Astrocyte (in vitro differentiated cells and primary cell): ENCODE measurements around the gene APRT. TPM values are rescaled to one million over a fixed set of nuclear protein-coding genes. Genes with fewer than 3 reads are reported as not detected.

Experiments
- DNase-seq: peaks from one replicate; pipeline ENCODE4 v3.0.0-alpha.2; 2010; ENCODE audit warnings: low read depth
- FAIRE-seq: peaks from 2 replicates; lab custom pipeline; 2011; peaks lifted over from hg19 to GRCh38; lab: Jason Lieb, UNC
- H2AFZ ChIP-seq: 2 replicates; pipeline ENCODE4 v1.6.0; 2012; ENCODE audit warnings: low read depth, low read length, inconsistent platforms
- H3K27ac ChIP-seq: 2 replicates; pipeline ENCODE4 v1.5.1; 2011; ENCODE audit warnings: low read depth, low read length, inconsistent platforms
- H3K27me3 ChIP-seq: 2 replicates; pipeline ENCODE4 v1.6.0; 2011; ENCODE audit warnings: low read length, inconsistent platforms; ENCODE audit not compliant: insufficient read depth
- H3K36me3 ChIP-seq: 2 replicates; pipeline ENCODE4 v1.5.1; 2011; ENCODE audit warnings: low read length, inconsistent platforms; ENCODE audit not compliant: insufficient read depth
- H3K4me1 ChIP-seq: 2 replicates; pipeline ENCODE4 v1.5.1; 2011; ENCODE audit warnings: low read length, inconsistent platforms; ENCODE audit not compliant: insufficient read depth
- H3K4me2 ChIP-seq: 2 replicates; pipeline ENCODE4 v1.6.0; 2012; ENCODE audit warnings: low read length, inconsistent platforms
- H3K4me3 ChIP-seq: 2 replicates; pipeline ENCODE4 v1.5.1; 2011; ENCODE audit warnings: low read depth, mild to moderate bottlenecking, low read length, inconsistent platforms; ENCODE audit not compliant: insufficient read depth
- H3K79me2 ChIP-seq: 2 replicates; pipeline ENCODE4 v1.6.0; 2012; ENCODE audit warnings: mild to moderate bottlenecking, low read length, inconsistent platforms; ENCODE audit not compliant: insufficient read depth
- H3K9ac ChIP-seq: 2 replicates; pipeline ENCODE4 v1.6.0; 2012; ENCODE audit warnings: mild to moderate bottlenecking, low read length, inconsistent platforms
- H3K9me3 ChIP-seq: 2 replicates; pipeline ENCODE4 v1.5.1; 2012; ENCODE audit warnings: low read depth, mild to moderate bottlenecking, low read length, inconsistent platforms; ENCODE audit not compliant: insufficient read depth
- H4K20me1 ChIP-seq: 2 replicates; pipeline ENCODE4 v1.6.0; 2012; ENCODE audit warnings: low read length, inconsistent platforms; ENCODE audit not compliant: insufficient read depth
- H3K27ac Mint-ChIP-seq: one replicate; pipeline ENCODE4 v1.8.0; 2021; ENCODE audit warnings: mild to moderate bottlenecking, mixed read lengths; ENCODE audit not compliant: unreplicated experiment
- H3K27me3 Mint-ChIP-seq: one replicate; pipeline ENCODE4 v1.8.0; 2021; ENCODE audit warnings: low read depth, mixed read lengths; ENCODE audit not compliant: unreplicated experiment
- H3K36me3 Mint-ChIP-seq: one replicate; pipeline ENCODE4 v1.8.0; 2021; ENCODE audit warnings: low read depth, mixed read lengths; ENCODE audit not compliant: unreplicated experiment
- H3K4me1 Mint-ChIP-seq: one replicate; pipeline ENCODE4 v1.8.0; 2021; ENCODE audit warnings: low read depth, mixed read lengths; ENCODE audit not compliant: unreplicated experiment
- H3K4me3 Mint-ChIP-seq: one replicate; pipeline ENCODE4 v1.8.0; 2021; ENCODE audit warnings: mild to moderate bottlenecking, moderate library complexity, mixed read lengths; ENCODE audit not compliant: unreplicated experiment
- H3K9me3 Mint-ChIP-seq: one replicate; pipeline ENCODE4 v1.8.0; 2021; ENCODE audit warnings: mild to moderate bottlenecking, mixed read lengths; ENCODE audit not compliant: unreplicated experiment
- CTCF ChIP-seq: IDR thresholded peaks from 2 replicates; pipeline ENCODE4 v1.5.1; 2011; ENCODE audit warnings: low read depth, mild to moderate bottlenecking, inconsistent platforms, low read length, moderate library complexity; ENCODE audit not compliant: insufficient read depth
- EZH2 ChIP-seq: IDR thresholded peaks from 2 replicates; pipeline ENCODE4 v1.6.1; 2012; ENCODE audit warnings: mild to moderate bottlenecking, low read length, inconsistent platforms; ENCODE audit not compliant: insufficient read depth
- total RNA-seq: library from RNA; stranded (reverse); gene quantifications from 2 replicates; pipeline ENCODE4 v1.2.1, GENCODE V29; 2021

The APRT gene
- total RNA-seq, 1 donor from 2014 or later = 132 TPM

- Mint-ChIP-seq H3K9me3 (no peaks in the 10 kb centered on the region), H3K4me3 (no peak overlapping the region), H3K27me3 (no peaks in the 10 kb centered on the region), H3K4me1 (no peaks in the 10 kb centered on the region), H3K36me3 (peaks cover 12% of the 10 kb centered on the region), H3K27ac (no peak overlapping the region)
- Histone ChIP-seq H2AFZ (no peak overlapping the region), H3K9ac (no peak overlapping the region), H3K27me3 (no peaks in the 10 kb centered on the region), H3K79me2 (no peaks in the 10 kb centered on the region), H3K4me1 (no peaks in the 10 kb centered on the region), H3K4me3 (no peak overlapping the region), H3K4me2 (no peak overlapping the region), H3K9me3 (no peaks in the 10 kb centered on the region), H3K27ac (no peak overlapping the region), H3K36me3 (no peaks in the 10 kb centered on the region), H4K20me1 (peaks cover 37% of the 10 kb centered on the region)
- FAIRE-seq (no peak), DNase-seq (no peak)
- TF ChIP-seq EZH2 (no peak), CTCF (no peak)
Measured at GRCh38 chr16:88842806-88843205, 31.1 kb upstream of the APRT start.

- Histone ChIP-seq H3K4me3 (no peak overlapping the region), H3K4me1 (no peaks in the 10 kb centered on the region), H3K9me3 (no peaks in the 10 kb centered on the region), H4K20me1 (peaks cover 32% of the 10 kb centered on the region), H2AFZ (no peak overlapping the region), H3K79me2 (no peaks in the 10 kb centered on the region), H3K36me3 (no peaks in the 10 kb centered on the region), H3K4me2 (no peak overlapping the region), H3K27ac (no peak overlapping the region), H3K9ac (no peak overlapping the region), H3K27me3 (no peaks in the 10 kb centered on the region)
- FAIRE-seq (no peak), DNase-seq (no peak)
- Mint-ChIP-seq H3K9me3 (no peaks in the 10 kb centered on the region), H3K4me3 (no peak overlapping the region), H3K4me1 (no peaks in the 10 kb centered on the region), H3K27me3 (no peaks in the 10 kb centered on the region), H3K27ac (no peak overlapping the region), H3K36me3 (peaks cover 12% of the 10 kb centered on the region)
- TF ChIP-seq EZH2 (no peak), CTCF (no peak)
Measured at GRCh38 chr16:88842308-88842756, 30.6 kb upstream of the APRT start.

- H3K36me3 Mint-ChIP-seq = peaks cover 14% of the 10 kb centered on the region
- Histone ChIP-seq H3K9ac (no peak overlapping the region), H3K27ac (no peak overlapping the region), H3K36me3 (no peaks in the 10 kb centered on the region), H3K4me3 (no peak overlapping the region), H4K20me1 (peaks cover 31% of the 10 kb centered on the region), H3K27me3 (no peaks in the 10 kb centered on the region), H3K9me3 (no peaks in the 10 kb centered on the region), H2AFZ (no peak overlapping the region), H3K4me2 (no peak overlapping the region), H3K4me1 (no peaks in the 10 kb centered on the region), H3K79me2 (no peaks in the 10 kb centered on the region)
- FAIRE-seq (no peak), DNase-seq (no peak)
- no peaks in the 10 kb centered on the region for H3K27me3 Mint-ChIP-seq
- H3K4me3 Mint-ChIP-seq = no peak overlapping the region
- H3K9me3 Mint-ChIP-seq = no peaks in the 10 kb centered on the region
- TF ChIP-seq CTCF = no peak
- TF ChIP-seq EZH2 = no peak
- H3K27ac Mint-ChIP-seq = no peak overlapping the region
- H3K4me1 Mint-ChIP-seq = no peaks in the 10 kb centered on the region
Measured at GRCh38 chr16:88841521-88842307, 30.0 kb upstream of the APRT start.
